Stimulated activated CD8-positive, alpha-beta memory T cell treated with anti-CD3 and anti-CD28 coated beads, Interleukin-7, amount 100 ng/mL, for 48 hours (primary cell): ENCODE results near the gene ADAM19.

Source experiments
- DNase-seq, 2 donors: peaks; one replicate each; pipeline ENCODE4 v3.0.0-alpha.2; 2020; ENCODE audit warnings: low read depth in 1 of 2; ENCODE audit errors: extremely low read depth in 1 of 2

Gene ADAM19

DNA sequence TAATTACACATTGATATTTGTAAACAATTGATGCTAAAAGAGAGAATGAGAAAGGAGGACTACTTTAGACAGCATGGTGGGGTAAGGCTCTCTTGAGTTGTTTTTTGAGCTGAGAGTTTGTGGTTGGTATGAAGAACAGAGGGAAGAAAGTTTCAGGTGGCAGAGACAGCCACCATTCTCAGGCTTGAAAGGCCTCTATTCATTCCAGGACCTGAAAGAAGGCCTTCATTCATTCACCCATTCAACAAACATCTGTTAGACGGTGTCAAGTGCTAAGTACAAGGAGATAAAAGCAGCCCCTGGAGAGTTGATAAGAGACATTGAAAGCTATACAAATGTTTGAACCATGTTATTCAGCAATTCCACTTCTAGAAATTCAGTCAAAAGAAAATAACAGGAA lies 21.7 kb upstream of the ADAM19 start:
- DNase-seq, result no peak

DNA sequence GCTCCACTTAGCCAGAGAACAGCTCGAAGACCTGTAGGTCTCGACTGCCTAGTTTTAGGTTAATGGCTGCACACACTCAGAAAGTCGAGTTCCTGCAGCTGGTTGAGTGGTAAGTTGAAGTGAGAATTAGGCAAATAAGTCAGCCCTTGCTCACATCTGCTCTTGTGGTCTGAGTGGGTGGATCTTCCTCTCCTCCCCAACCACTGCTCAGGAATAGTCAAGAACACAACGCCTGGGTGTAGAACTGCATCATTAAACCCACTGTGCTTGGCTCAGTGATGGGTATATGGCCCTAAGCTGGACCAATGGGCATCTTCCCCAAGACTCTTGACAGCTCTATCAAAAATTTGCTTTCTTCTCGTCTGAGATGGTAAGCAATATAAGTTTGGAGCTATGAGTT lies 20.9 kb upstream of the ADAM19 start:
- DNase-seq, result peak in 1 of 2 donors; percentile 67

- DNase-seq, result no peak
These were observed 19.3 kb upstream of the ADAM19 start for GRCh38 chr5:157594675-157595459.

DNA sequence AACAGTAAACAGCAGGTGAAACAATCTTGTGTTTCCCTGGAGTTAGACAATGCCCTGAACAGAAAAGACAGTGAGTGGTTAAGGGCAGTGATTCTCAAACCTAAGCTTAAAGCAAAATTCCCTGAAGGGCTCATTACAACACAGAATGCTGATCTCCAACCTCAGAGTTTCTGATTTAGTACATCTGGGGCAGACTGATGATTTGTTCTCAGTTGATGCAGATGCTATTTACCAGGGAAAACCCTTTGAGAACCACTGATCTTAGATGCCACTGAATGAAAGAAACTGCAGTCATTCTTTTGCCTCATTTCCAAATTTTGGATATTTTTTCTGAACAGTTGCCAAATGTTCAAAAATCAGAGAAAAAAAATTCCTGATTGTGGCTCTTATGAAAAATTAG lies 18.7 kb upstream of the ADAM19 start:
- DNase-seq, result no peak

GRCh38 chr5:157593052-157593757 lies 17.6 kb upstream of the ADAM19 start:
- no peak for DNase-seq

- no peak for DNase-seq
These were observed 17.0 kb upstream of the ADAM19 start for GRCh38 chr5:157592594-157592993.

- DNase-seq, result no peak
These were observed 14.9 kb upstream of the ADAM19 start for GRCh38 chr5:157590478-157590877.

GRCh38 chr5:157584628-157585027 lies 9.1 kb upstream of the ADAM19 start:
- no peak for DNase-seq

GRCh38 chr5:157582731-157583620 lies 7.4 kb upstream of the ADAM19 start:
- no peak for DNase-seq

- DNase-seq, result no peak
These were observed 6.3 kb upstream of the ADAM19 start for GRCh38 chr5:157581901-157582300.

DNA sequence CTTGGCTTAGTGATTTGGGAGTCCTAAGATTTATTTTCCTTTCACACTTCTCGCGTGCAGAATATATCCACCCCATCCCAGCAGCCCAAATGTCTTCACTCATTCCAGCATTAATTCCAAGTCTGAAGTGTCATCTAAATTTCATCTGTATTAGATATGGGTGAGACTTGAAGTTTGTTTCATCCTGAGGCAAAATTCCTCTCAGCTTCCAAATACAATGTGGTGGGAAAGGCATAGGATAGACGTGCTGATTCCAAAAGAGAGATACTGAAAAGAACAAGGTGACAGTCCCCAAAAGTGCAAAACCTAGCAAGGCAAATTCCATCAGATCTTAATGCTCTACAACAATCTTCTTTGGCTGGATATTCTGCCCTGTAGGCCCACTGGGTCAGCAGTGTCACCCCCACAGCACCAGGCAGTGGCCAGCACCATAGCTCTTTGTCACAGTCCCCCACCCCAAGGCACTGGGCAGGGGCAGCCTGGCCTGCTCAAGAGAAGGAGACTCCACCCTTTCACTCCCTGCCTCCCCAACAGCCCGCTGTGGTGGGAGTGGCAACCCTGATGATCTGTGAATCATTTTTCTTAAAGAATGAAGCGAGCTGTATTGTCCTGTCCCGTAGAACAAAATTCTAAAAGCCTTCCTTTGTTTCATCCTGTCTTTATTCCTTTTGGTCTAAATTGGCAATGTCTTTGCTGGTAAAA lies 2.7 kb upstream of the ADAM19 start:
- no peak for DNase-seq

DNA sequence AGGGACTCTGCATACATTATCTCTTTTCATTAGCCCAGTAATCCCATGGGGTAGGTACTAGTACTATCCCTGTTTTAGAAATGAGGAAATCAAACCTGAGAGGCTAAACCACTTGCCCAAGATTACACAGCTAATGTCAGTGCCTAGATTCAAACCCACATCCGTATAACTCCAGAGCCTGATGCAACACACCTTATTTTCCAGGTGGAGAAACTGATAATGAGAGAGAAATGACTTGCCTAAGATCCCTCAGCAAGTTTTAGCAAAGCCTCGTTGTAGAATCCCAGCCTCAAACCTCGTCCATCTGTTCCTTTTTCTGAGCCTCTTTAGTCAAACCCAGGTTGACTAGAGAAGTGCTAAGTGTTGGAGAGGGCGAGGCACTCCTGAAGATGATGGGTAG lies 1.1 kb upstream of the ADAM19 start:
- no peak for DNase-seq

- no peak for DNase-seq
These were observed 857 bp downstream of the ADAM19 start for GRCh38 chr5:157574456-157575380.

- no peak for DNase-seq
These were observed 4.2 kb downstream of the ADAM19 start for GRCh38 chr5:157571357-157571827.

GRCh38 chr5:157570531-157571200 lies 4.9 kb downstream of the ADAM19 start:
- no peak for DNase-seq

GRCh38 chr5:157568720-157569119 lies 6.9 kb downstream of the ADAM19 start:
- DNase-seq, result no peak

GRCh38 chr5:157568222-157568621 lies 7.4 kb downstream of the ADAM19 start:
- no peak for DNase-seq

- DNase-seq, result no peak
These were observed 8.6 kb downstream of the ADAM19 start for GRCh38 chr5:157566902-157567489.
